IMR-90 (cell line): ENCODE measurements around the gene GLT1D1.
"Not testable (repeated sequence)": the region's sequence is repeated elsewhere in the genome, so short reads cannot be mapped to it uniquely, and the experiment has no call there.

Experiments used
- CEBPB ChIP-seq: IDR thresholded peaks from 2 replicates; pipeline ENCODE4 v1.6.1; 2012; ENCODE audit warnings: low read depth, low read length, improper control_type of control experiment
- MAFK ChIP-seq: IDR thresholded peaks from 2 replicates; pipeline ENCODE4 v1.6.1; 2012; ENCODE audit warnings: low read depth, low read length, improper control_type of control experiment
- MAZ ChIP-seq: IDR thresholded peaks from 2 replicates; pipeline ENCODE4 v1.6.1; 2012; ENCODE audit warnings: low read depth, mild to moderate bottlenecking, low read length, improper control_type of control experiment, moderate library complexity, borderline replicate concordance
- TF ChIP-seq, protein P1 (sequence below): conservative IDR thresholded peaks from 2 replicates; pipeline ENCODE4 v1.5.1; 2012; ENCODE audit warnings: mild to moderate bottlenecking, low read depth, low read length, improper control_type of control experiment

- not testable (repeated sequence) for TF ChIP-seq MAFK, CEBPB, MAZ
- TF ChIP-seq, protein P1, sequence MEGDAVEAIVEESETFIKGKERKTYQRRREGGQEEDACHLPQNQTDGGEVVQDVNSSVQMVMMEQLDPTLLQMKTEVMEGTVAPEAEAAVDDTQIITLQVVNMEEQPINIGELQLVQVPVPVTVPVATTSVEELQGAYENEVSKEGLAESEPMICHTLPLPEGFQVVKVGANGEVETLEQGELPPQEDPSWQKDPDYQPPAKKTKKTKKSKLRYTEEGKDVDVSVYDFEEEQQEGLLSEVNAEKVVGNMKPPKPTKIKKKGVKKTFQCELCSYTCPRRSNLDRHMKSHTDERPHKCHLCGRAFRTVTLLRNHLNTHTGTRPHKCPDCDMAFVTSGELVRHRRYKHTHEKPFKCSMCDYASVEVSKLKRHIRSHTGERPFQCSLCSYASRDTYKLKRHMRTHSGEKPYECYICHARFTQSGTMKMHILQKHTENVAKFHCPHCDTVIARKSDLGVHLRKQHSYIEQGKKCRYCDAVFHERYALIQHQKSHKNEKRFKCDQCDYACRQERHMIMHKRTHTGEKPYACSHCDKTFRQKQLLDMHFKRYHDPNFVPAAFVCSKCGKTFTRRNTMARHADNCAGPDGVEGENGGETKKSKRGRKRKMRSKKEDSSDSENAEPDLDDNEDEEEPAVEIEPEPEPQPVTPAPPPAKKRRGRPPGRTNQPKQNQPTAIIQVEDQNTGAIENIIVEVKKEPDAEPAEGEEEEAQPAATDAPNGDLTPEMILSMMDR: not testable (repeated sequence)
Measured at GRCh38 chr12:128849806-128850205, 3.5 kb upstream of the GLT1D1 start.
